ENCODE measurements around the gene STK26. TPM values are rescaled to one million over a fixed set of nuclear protein-coding genes. Genes with fewer than 3 reads are reported as not detected.
"Not testable (repeated sequence)": the region's sequence is repeated elsewhere in the genome, so short reads cannot be mapped to it uniquely, and the experiment has no call there.

Gene STK26
- total and polyA plus RNA-seq, 2 of the 13 experiments (the other 11 are each of a cell fraction or from before 2014, with no cell fraction given) = 16.9 to 47.9 TPM

- BruUV-seq (replicated peaks); H3K79me2 ChIP-seq (ENCODE audit: insufficient read depth, low read length); H3K9ac ChIP-seq (ENCODE audit: insufficient read depth, low read depth, low read length); ATAC-seq; H3K4me3 ChIP-seq (replicated peaks in 1 of 3; ENCODE audit: insufficient read depth in 1 of 3, low read depth in 2 of 3, low read length in 3 of 3); H3K27me3 ChIP-seq (ENCODE audit: control insufficient read depth in 1 of 2, insufficient read depth in 2 of 2, low read length in 2 of 2); in situ Hi-C loops (cut with HindIII; ENCODE audit: extremely low pct_ligation_motif_present, low pct_unique_long_range_greater_than_20kb); H3K9me3 ChIP-seq (ENCODE audit: low read length); H2AFZ ChIP-seq (ENCODE audit: low read length); H3K27ac ChIP-seq (ENCODE audit: extremely low read length, insufficient read depth, low read length); H3K36me3 ChIP-seq (replicated peaks in 1 of 2; ENCODE audit: control insufficient read depth in 1 of 2, insufficient read depth in 2 of 2, low read length in 2 of 2); CTCF ChIA-PET (ENCODE audit: low intra/inter-chr PET ratio, low total read pairs); H4K20me1 ChIP-seq (ENCODE audit: insufficient read depth, low read length); intact Hi-C loops (cut with micrococcal nuclease; ENCODE audit: unreplicated experiment); TF ChIP-seq SOX13, FOXA1 (IDR thresholded peaks at IDR 0.05): not testable (repeated sequence)
- WGBS (ENCODE audit: low lambda C conversion rate) = 21% methylated on average over 4 of the region's 4 CpGs
- POLR2A ChIA-PET = interaction anchor here (0.6 kb wide), 1 partner anchor 209 kb away, joined by 3 read pairs; no protein-coding TSS in a partner anchor
- Histone ChIP-seq H3K4me2 (ENCODE audit: low read depth, low read length) (peak overlapping the region; percentile 27; the same call in 1 of the 2 replicates), H3K4me1 (ENCODE audit: insufficient read depth, low read length) (peaks cover 21% of the 10 kb centered on the region)
- peak; percentile 2 for DNase-seq (ENCODE audit: low spot score)
- FAIRE-seq = peak; percentile 68
- TF ChIP-seq PAXIP1 (CRISPR knock-in tag; conservative IDR thresholded peaks at IDR 0.05) (peak; percentile 63), ELF3 (CRISPR knock-in tag; IDR thresholded peaks at IDR 0.05) (0 out of 2 replicates have a peak, but pooled peaks have one; percentile 22), FOXA3 (CRISPR knock-in tag; IDR thresholded peaks at IDR 0.05) (peak; percentile 75), HNF4A (CRISPR knock-in tag; IDR thresholded peaks at IDR 0.05) (peak; percentile 46; the same call in 1 of the 2 replicates), SOX13 (CRISPR knock-in tag; conservative IDR thresholded peaks at IDR 0.05 in 1 of 2, IDR thresholded peaks at IDR 0.05 in 1 of 2) (peak in 1 of 2 experiments; percentile 9; a peak in 1 of 4 replicates), FOXK1 (CRISPR knock-in tag; IDR thresholded peaks at IDR 0.05; ENCODE audit: borderline replicate concordance, low read depth) (peak; percentile 35; the same call in 1 of the 2 replicates), FOXA1 (CRISPR knock-in tag; IDR thresholded peaks at IDR 0.05) (peak; percentile 30; the same call in 1 of the 2 replicates), TFAP4 (IDR thresholded peaks at IDR 0.05; ENCODE audit: borderline replicate concordance, low read depth) (peak; percentile 30; the same call in 1 of the 2 replicates), TEAD3 (CRISPR knock-in tag; optimal IDR thresholded peaks at IDR 0.05; ENCODE audit: borderline replicate concordance) (peak; percentile 70), ARID5B (CRISPR knock-in tag; IDR thresholded peaks at IDR 0.05) (peak; percentile 36; the same call in 1 of the 2 replicates), GATAD2A (CRISPR knock-in tag; IDR thresholded peaks at IDR 0.05) (0 out of 2 replicates have a peak, but pooled peaks have one; percentile 18), FOXP4 (CRISPR knock-in tag; IDR thresholded peaks at IDR 0.05) (peak; percentile 35; the same call in 1 of the 2 replicates), SP5 (CRISPR knock-in tag; IDR thresholded peaks at IDR 0.05; ENCODE audit: borderline replicate concordance, low read depth) (peak; percentile 33; the same call in 1 of the 2 replicates)
Observed at GRCh38 chrX:132098704-132099103, 75.6 kb downstream of the STK26 start.
